ENCODE measurements around the gene KDM5A.
"Not testable (repeated sequence)": the region's sequence is repeated elsewhere in the genome, so short reads cannot be mapped to it uniquely, and the experiment has no call there.

The KDM5A gene

GRCh38 chr12:238736-239398 lies 150.3 kb downstream of the KDM5A start:
- no peak for DNase-seq (ENCODE audit: low read depth)

GRCh38 chr12:238116-238515 lies 151.0 kb downstream of the KDM5A start:
- DNase-seq (ENCODE audit: low read depth), result no peak

- DNase-seq (ENCODE audit: low read depth), result no peak
Observed at GRCh38 chr12:237026-237815, 151.9 kb downstream of the KDM5A start.

- DNase-seq (ENCODE audit: low read depth), result no peak
Observed at GRCh38 chr12:236445-236844, 152.7 kb downstream of the KDM5A start.

GRCh38 chr12:235967-236366 lies 153.2 kb downstream of the KDM5A start:
- not testable (repeated sequence) for DNase-seq (ENCODE audit: low read depth)

- DNase-seq (ENCODE audit: low read depth), result no peak
Observed at GRCh38 chr12:234891-235415, 154.2 kb downstream of the KDM5A start.

GRCh38 chr12:234019-234418 lies 155.1 kb downstream of the KDM5A start:
- no peak for DNase-seq (ENCODE audit: low read depth)

GRCh38 chr12:233615-233968 lies 155.5 kb downstream of the KDM5A start:
- no peak for DNase-seq (ENCODE audit: low read depth)

GRCh38 chr12:232731-233614 lies 156.1 kb downstream of the KDM5A start:
- no peak for DNase-seq (ENCODE audit: low read depth)

GRCh38 chr12:230925-231671 lies 158.0 kb downstream of the KDM5A start:
- DNase-seq (ENCODE audit: low read depth), result no peak
